ENCODE measurements around the gene CYRIA. TPM values are rescaled to one million over a fixed set of nuclear protein-coding genes. Genes with fewer than 3 reads are reported as not detected.

The CYRIA gene
- total and polyA plus RNA-seq, 4 donors = 1.3 to 4.3 (median 2.4) TPM

DNA sequence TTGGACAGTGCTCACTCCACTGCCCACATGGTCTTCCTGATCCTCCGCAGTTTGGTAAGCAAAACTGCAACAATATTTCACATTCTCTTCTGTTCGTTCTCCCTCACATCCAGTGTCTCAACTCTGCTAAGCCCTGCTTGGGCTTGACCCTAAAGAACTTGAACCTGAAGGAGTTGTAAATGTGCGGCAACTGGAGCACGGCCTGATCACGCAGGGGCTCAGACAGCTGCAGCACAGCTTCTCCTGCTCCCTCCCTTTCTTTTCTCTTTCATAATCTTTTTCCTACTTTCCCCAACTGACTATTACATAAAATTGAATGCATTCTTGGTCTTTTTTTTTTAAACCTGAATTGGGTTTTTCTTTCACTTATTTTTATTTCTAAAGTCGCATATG is 10.2 kb downstream of the CYRIA start:
- H3K9ac ChIP-seq (ENCODE audit: low read depth in 1 of 2, low read length in 2 of 2) = no peak overlapping the region
- 91% methylated on average over 6 of the region's 6 CpGs for WGBS
- no peaks in the 10 kb centered on the region for H3K36me3 ChIP-seq (ENCODE audit: control insufficient read depth in 4 of 4, insufficient read depth in 3 of 4, low read depth in 1 of 4, low read length in 3 of 4)
- H3K9me3 ChIP-seq (ENCODE audit: control insufficient read depth in 4 of 4, low read length in 3 of 4) = no peaks in the 10 kb centered on the region
- TF ChIP-seq RXRA (IDR thresholded peaks at IDR 0.05) = no peak
- TF ChIP-seq, protein P1, sequence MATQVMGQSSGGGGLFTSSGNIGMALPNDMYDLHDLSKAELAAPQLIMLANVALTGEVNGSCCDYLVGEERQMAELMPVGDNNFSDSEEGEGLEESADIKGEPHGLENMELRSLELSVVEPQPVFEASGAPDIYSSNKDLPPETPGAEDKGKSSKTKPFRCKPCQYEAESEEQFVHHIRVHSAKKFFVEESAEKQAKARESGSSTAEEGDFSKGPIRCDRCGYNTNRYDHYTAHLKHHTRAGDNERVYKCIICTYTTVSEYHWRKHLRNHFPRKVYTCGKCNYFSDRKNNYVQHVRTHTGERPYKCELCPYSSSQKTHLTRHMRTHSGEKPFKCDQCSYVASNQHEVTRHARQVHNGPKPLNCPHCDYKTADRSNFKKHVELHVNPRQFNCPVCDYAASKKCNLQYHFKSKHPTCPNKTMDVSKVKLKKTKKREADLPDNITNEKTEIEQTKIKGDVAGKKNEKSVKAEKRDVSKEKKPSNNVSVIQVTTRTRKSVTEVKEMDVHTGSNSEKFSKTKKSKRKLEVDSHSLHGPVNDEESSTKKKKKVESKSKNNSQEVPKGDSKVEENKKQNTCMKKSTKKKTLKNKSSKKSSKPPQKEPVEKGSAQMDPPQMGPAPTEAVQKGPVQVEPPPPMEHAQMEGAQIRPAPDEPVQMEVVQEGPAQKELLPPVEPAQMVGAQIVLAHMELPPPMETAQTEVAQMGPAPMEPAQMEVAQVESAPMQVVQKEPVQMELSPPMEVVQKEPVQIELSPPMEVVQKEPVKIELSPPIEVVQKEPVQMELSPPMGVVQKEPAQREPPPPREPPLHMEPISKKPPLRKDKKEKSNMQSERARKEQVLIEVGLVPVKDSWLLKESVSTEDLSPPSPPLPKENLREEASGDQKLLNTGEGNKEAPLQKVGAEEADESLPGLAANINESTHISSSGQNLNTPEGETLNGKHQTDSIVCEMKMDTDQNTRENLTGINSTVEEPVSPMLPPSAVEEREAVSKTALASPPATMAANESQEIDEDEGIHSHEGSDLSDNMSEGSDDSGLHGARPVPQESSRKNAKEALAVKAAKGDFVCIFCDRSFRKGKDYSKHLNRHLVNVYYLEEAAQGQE (IDR thresholded peaks at IDR 0.05) = no peak
- no peak for TF ChIP-seq CTCF (IDR thresholded peaks at IDR 0.05; ENCODE audit: low read depth, low read length, missing input control)
- no peak for TF ChIP-seq FOXA1 (IDR thresholded peaks at IDR 0.05)
- H3K4me3 ChIP-seq (ENCODE audit: low read depth in 1 of 3, low read length in 3 of 3) = no peak overlapping the region
- no peaks in the 10 kb centered on the region for H3K27me3 ChIP-seq (ENCODE audit: control insufficient read depth in 4 of 4, insufficient read depth in 4 of 4, low read length in 3 of 4)
- peaks cover 0 to 17% (median 0%) of the 10 kb centered on the region in 4 donors for H3K4me1 ChIP-seq (ENCODE audit: control insufficient read depth in 4 of 4, insufficient read depth in 4 of 4, low read length in 3 of 4)
- no peak for DNase-seq (ENCODE audit: low spot score)
- H3K27ac ChIP-seq (ENCODE audit: low read depth in 1 of 2, low read length in 2 of 2) = no peak overlapping the region

- TF ChIP-seq JUND (IDR thresholded peaks at IDR 0.05) (no peak), CTCF (IDR thresholded peaks at IDR 0.05; ENCODE audit: low read depth, low read length, missing input control) (no peak), HNF4G (IDR thresholded peaks at IDR 0.05) (no peak), HNF4A (conservative IDR thresholded peaks at IDR 0.05) (no peak), NR2F2 (IDR thresholded peaks at IDR 0.05) (no peak), RAD21 (IDR thresholded peaks at IDR 0.05) (no peak), FOXA2 (IDR thresholded peaks at IDR 0.05) (no peak), GABPA (IDR thresholded peaks at IDR 0.05 in 1 of 2, conservative IDR thresholded peaks at IDR 0.05 in 1 of 2) (no peak), EGR1 (IDR thresholded peaks at IDR 0.05; ENCODE audit: low read depth in 2 of 2) (no peak), MAX (IDR thresholded peaks at IDR 0.05) (no peak), TAF1 (conservative IDR thresholded peaks at IDR 0.05) (no peak), FOXA1 (IDR thresholded peaks at IDR 0.05) (no peak), ATF3 (IDR thresholded peaks at IDR 0.05) (no peak), YY1 (IDR thresholded peaks at IDR 0.05) (no peak)
- TF ChIP-seq, protein P1 (IDR thresholded peaks at IDR 0.05) = no peak
- no peak overlapping the region for H3K9ac ChIP-seq (ENCODE audit: low read depth in 1 of 2, low read length in 2 of 2)
- no peaks in the 10 kb centered on the region for H3K27me3 ChIP-seq (ENCODE audit: control insufficient read depth in 4 of 4, insufficient read depth in 4 of 4, low read length in 3 of 4)
- no peak overlapping the region for H3K4me3 ChIP-seq (ENCODE audit: low read depth in 1 of 3, low read length in 3 of 3)
- no peak overlapping the region for H3K27ac ChIP-seq (ENCODE audit: low read depth in 1 of 2, low read length in 2 of 2)
- no peaks in the 10 kb centered on the region for H3K9me3 ChIP-seq (ENCODE audit: control insufficient read depth in 4 of 4, low read length in 3 of 4)
- no peak for DNase-seq (ENCODE audit: low spot score)
- 83% methylated on average over 4 of the region's 4 CpGs for WGBS
- H3K36me3 ChIP-seq (ENCODE audit: control insufficient read depth in 4 of 4, insufficient read depth in 3 of 4, low read depth in 1 of 4, low read length in 3 of 4) = no peaks in the 10 kb centered on the region
- H3K4me1 ChIP-seq (ENCODE audit: control insufficient read depth in 4 of 4, insufficient read depth in 4 of 4, low read length in 3 of 4) = peaks cover 0 to 20% (median 0%) of the 10 kb centered on the region in 4 donors
These were observed 10.7 kb downstream of the CYRIA start for GRCh38 chr2:16654833-16655444.

All from liver (tissue), 9 donors.